H9 (cell line): ENCODE data around the gene WDR55. TPM values are rescaled to one million over a fixed set of nuclear protein-coding genes. Genes with fewer than 3 reads are reported as not detected.

ENCODE experiments used
- DNase-seq: peaks from one replicate; pipeline ENCODE4 v3.0.0-alpha.2; 2017
- H2AFZ ChIP-seq: one replicate; pipeline ENCODE4 v1.6.1; 2013; ENCODE audit warnings: mild to moderate bottlenecking, low read length, control low read depth, moderate library complexity
- H2AK5ac ChIP-seq: 2 replicates; pipeline ENCODE4 v1.6.1; 2013; ENCODE audit warnings: low read length, control low read depth, mixed read lengths; ENCODE audit not compliant: insufficient read length
- H2BK120ac ChIP-seq: one replicate; pipeline ENCODE4 v1.6.1; 2013; ENCODE audit warnings: low read depth, mild to moderate bottlenecking, low read length, control low read depth, inconsistent platforms; ENCODE audit not compliant: poor library complexity, severe bottlenecking
- H2BK12ac ChIP-seq: 2 replicates; pipeline ENCODE4 v1.6.1; 2013; ENCODE audit warnings: low read length, control low read depth, mixed read lengths, low read depth; ENCODE audit not compliant: insufficient read length
- H2BK15ac ChIP-seq: 2 replicates; pipeline ENCODE4 v1.6.1; 2013; ENCODE audit warnings: low read depth, low read length, control low read depth
- H2BK20ac ChIP-seq: one replicate; pipeline ENCODE4 v1.6.1; 2013; ENCODE audit warnings: low read depth, mild to moderate bottlenecking, low read length, control low read depth, inconsistent platforms; ENCODE audit not compliant: poor library complexity, severe bottlenecking
- H2BK5ac ChIP-seq: 2 replicates; pipeline ENCODE4 v1.6.1; 2013; ENCODE audit warnings: low read length, control low read depth, mixed read lengths; ENCODE audit not compliant: insufficient read length
- H3K14ac ChIP-seq: 2 replicates; pipeline ENCODE4 v1.6.1; 2013; ENCODE audit warnings: low read length, control low read depth; ENCODE audit not compliant: insufficient read depth
- H3K18ac ChIP-seq: 2 replicates; pipeline ENCODE4 v1.6.1; 2013; ENCODE audit warnings: low read depth, mild to moderate bottlenecking, mixed read lengths, low read length, control low read depth; ENCODE audit not compliant: insufficient read length
- H3K23ac ChIP-seq: 2 replicates; pipeline ENCODE4 v1.6.1; 2013; ENCODE audit warnings: low read length, control low read depth, mixed read lengths, low read depth; ENCODE audit not compliant: insufficient read length
- H3K23me2 ChIP-seq: 2 replicates; pipeline ENCODE4 v1.6.1; 2013; ENCODE audit warnings: low read depth, mild to moderate bottlenecking, mixed read lengths, low read length, control low read depth; ENCODE audit not compliant: insufficient read length, poor library complexity, severe bottlenecking
- H3K27ac ChIP-seq: 2 replicates; pipeline ENCODE4 v1.5.1; 2013; ENCODE audit warnings: low read length, control low read depth, mixed read lengths, low read depth; ENCODE audit not compliant: insufficient read length
- H3K27me3 ChIP-seq: 2 replicates; pipeline ENCODE4 v1.6.1; 2013; ENCODE audit warnings: low read length, control low read depth, inconsistent platforms; ENCODE audit not compliant: insufficient read depth
- H3K4ac ChIP-seq: 2 replicates; pipeline ENCODE4 v1.6.1; 2013; ENCODE audit warnings: low read depth, mild to moderate bottlenecking, control low read depth, inconsistent platforms, low read length, moderate library complexity
- H3K4me1 ChIP-seq: 2 replicates; pipeline ENCODE4 v1.6.1; 2013; ENCODE audit warnings: low read length, control low read depth, inconsistent platforms; ENCODE audit not compliant: insufficient read depth
- H3K4me2 ChIP-seq: 2 replicates; pipeline ENCODE4 v1.6.1; 2013; ENCODE audit warnings: low read length, control low read depth, mixed read lengths; ENCODE audit not compliant: insufficient read length, insufficient read depth
- H3K56ac ChIP-seq: 2 replicates; pipeline ENCODE4 v1.6.1; 2013; ENCODE audit warnings: low read depth, mild to moderate bottlenecking, mixed read lengths, low read length, control low read depth; ENCODE audit not compliant: insufficient read length
- H3K79me1 ChIP-seq: 2 replicates; pipeline ENCODE4 v1.6.1; 2013; ENCODE audit warnings: low read depth, mild to moderate bottlenecking, moderate library complexity, low read length, control low read depth, inconsistent platforms; ENCODE audit not compliant: insufficient read depth, poor library complexity, severe bottlenecking
- H3K79me2 ChIP-seq: 2 replicates; pipeline ENCODE4 v1.6.1; 2013; ENCODE audit warnings: low read length, control low read depth, inconsistent platforms; ENCODE audit not compliant: insufficient read depth
- H3K9ac ChIP-seq: 2 replicates; pipeline ENCODE4 v1.6.1; 2013; ENCODE audit warnings: low read length, control low read depth, mixed read lengths; ENCODE audit not compliant: insufficient read length; ENCODE audit errors: extremely low read depth
- H3K9me3 ChIP-seq: one replicate; pipeline ENCODE4 v1.6.1; 2013; ENCODE audit warnings: low read depth, low read length, inconsistent platforms; ENCODE audit not compliant: control insufficient read depth
- H3T11ph ChIP-seq: one replicate; pipeline ENCODE4 v1.6.1; 2013; ENCODE audit warnings: mild to moderate bottlenecking, low read length, control low read depth, inconsistent platforms
- H4K20me1 ChIP-seq: one replicate; pipeline ENCODE4 v1.6.1; 2013; ENCODE audit not compliant: control insufficient read depth, insufficient read length, insufficient read depth
- H4K5ac ChIP-seq: 2 replicates; pipeline ENCODE4 v1.6.1; 2013; ENCODE audit warnings: low read depth, mild to moderate bottlenecking, mixed read lengths, low read length, control low read depth; ENCODE audit not compliant: insufficient read length
- H4K8ac ChIP-seq: replicated peaks from 2 replicates; pipeline ENCODE4 v1.6.1; 2013; ENCODE audit warnings: low read length, control low read depth, mixed read lengths, low read depth; ENCODE audit not compliant: insufficient read length
- H4K91ac ChIP-seq: 2 replicates; pipeline ENCODE4 v1.6.1; 2013; ENCODE audit warnings: low read depth, mild to moderate bottlenecking, moderate library complexity, mixed read lengths, low read length, control low read depth; ENCODE audit not compliant: insufficient read length
- H3K27ac Mint-ChIP-seq, 3 experiments: 2 replicates in 2 of 3; 3 replicates in 1 of 3; pipeline ENCODE4 v1.8.0; 2020 to 2021; ENCODE audit warnings: mixed read lengths in 3 of 3, mild to moderate bottlenecking in 1 of 3, moderate library complexity in 1 of 3
- H3K27me3 Mint-ChIP-seq: 2 replicates; pipeline ENCODE4 v1.8.0; 2021; ENCODE audit warnings: low read depth, mild to moderate bottlenecking, moderate library complexity, mixed read lengths
- H3K36me3 Mint-ChIP-seq, 3 experiments: 2 replicates in 2 of 3; 3 replicates in 1 of 3; pipeline ENCODE4 v1.8.0; 2020 to 2021; ENCODE audit warnings: low read depth in 3 of 3, mixed read lengths in 3 of 3; ENCODE audit not compliant: insufficient read depth in 1 of 3
- H3K4me1 Mint-ChIP-seq, 2 experiments: 2 replicates each; pipeline ENCODE4 v1.8.0; 2020; ENCODE audit warnings: mixed read lengths in 2 of 2
- H3K4me3 Mint-ChIP-seq, 2 experiments: 2 replicates in 1 of 2; 3 replicates in 1 of 2; pipeline ENCODE4 v1.8.0; 2020 to 2021; ENCODE audit warnings: mild to moderate bottlenecking in 2 of 2, mixed read lengths in 2 of 2, moderate library complexity in 1 of 2
- H3K9me3 Mint-ChIP-seq, 2 experiments: 2 replicates in 1 of 2; 3 replicates in 1 of 2; pipeline ENCODE4 v1.8.0; 2020; ENCODE audit warnings: mild to moderate bottlenecking in 2 of 2, mixed read lengths in 2 of 2, moderate library complexity in 1 of 2
- WGBS: extraction: QIAGEN DNeasy Blood & Tissue Kit; methylation state at CpG from one replicate; pipeline ENCODE4 v1.1.7; 2013; ENCODE audit warnings: missing lambda C conversion rate, low lambda C conversion rate, mixed read lengths; ENCODE audit not compliant: insufficient read length; ENCODE audit errors: extremely low coverage; 5-methylcytosine and 5-hydroxymethylcytosine counted together
- total RNA-seq: library from RNA; stranded (reverse); gene quantifications from 2 replicates; pipeline ENCODE4 v1.2.1, GENCODE V29; 2021
- TF ChIP-seq, protein P1 (sequence below): fragments of 200-600 bp; sonication (generic); conservative IDR thresholded peaks from 3 replicates; pipeline ENCODE4 v1.8.0; 2021; ENCODE audit warnings: antibody characterized with exemption, mild to moderate bottlenecking

The WDR55 gene
- total RNA-seq, 1 experiment from 2014 or later: 24.7 TPM

DNA sequence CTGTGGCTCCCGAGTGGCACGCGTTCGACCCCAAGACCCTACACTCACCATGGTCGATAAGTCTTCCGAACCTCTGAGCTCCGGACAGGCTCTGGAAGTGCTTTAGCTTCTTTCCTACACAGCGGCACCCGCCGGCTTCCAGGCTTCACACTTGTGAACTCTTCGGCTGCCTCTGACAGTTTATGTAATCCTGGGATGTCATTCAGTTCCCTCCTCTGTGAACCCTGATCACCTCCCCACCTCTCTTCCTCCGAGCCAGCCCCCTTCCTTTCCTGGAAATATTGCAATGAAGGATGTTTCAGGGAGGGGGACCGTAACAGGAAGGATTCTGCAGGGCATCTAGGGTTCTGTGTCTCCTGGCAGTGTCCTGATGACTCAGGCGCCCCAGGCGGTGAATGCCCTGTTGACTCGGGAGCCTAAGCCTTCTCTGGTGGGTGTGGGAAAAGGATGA is 31.7 kb upstream of the WDR55 start, which contains the start of gene CD14:
Gene CD14, minus strand, starts transcription at position 155 of the 451 bp plus-strand sequence. Its CDS starts 104 bp downstream, at position 51.
- no peak within 1 kb of the TSS for H4K8ac ChIP-seq
- Mint-ChIP-seq H3K4me1 (peaks cover 6% of the 10 kb centered on the region in 2 experiments), H3K27ac (no peak within 1 kb of the TSS), H3K27me3 (peaks cover 7% of the 10 kb centered on the region), H3K9me3 (peaks cover 25 to 30% of the 10 kb centered on the region in 2 experiments), H3K4me3 (no peak within 1 kb of the TSS), H3K36me3 (peaks cover 2 to 7% (median 2%) of the 10 kb centered on the region in 3 experiments; a peak in 6 of 7 replicates)
- no peak within 1 kb of the TSS for H2BK15ac ChIP-seq
- DNase-seq: no peak
- no peak within 1 kb of the TSS for H2BK120ac ChIP-seq
- no CpG with 5 or more reads among the region's 16 CpGs for WGBS
- no peak within 1 kb of the TSS for H2BK20ac ChIP-seq
- no peaks in the 10 kb centered on the region for H3K4me1 ChIP-seq
- no peak within 1 kb of the TSS for H3T11ph ChIP-seq
- H4K20me1 ChIP-seq: no peaks in the 10 kb centered on the region
- H2AFZ ChIP-seq: no peak within 1 kb of the TSS
- no peak within 1 kb of the TSS for H4K91ac ChIP-seq
- peaks cover 14% of the 10 kb centered on the region for H3K9me3 ChIP-seq
- no peak within 1 kb of the TSS for H3K4ac ChIP-seq
- no peak within 1 kb of the TSS for H2AK5ac ChIP-seq
- H3K56ac ChIP-seq: no peak within 1 kb of the TSS
- no peaks in the 10 kb centered on the region for H3K23me2 ChIP-seq
- H3K18ac ChIP-seq: no peak within 1 kb of the TSS
- H3K27me3 ChIP-seq: no peaks in the 10 kb centered on the region
- no peak within 1 kb of the TSS for H4K5ac ChIP-seq
- no peak within 1 kb of the TSS for H3K4me2 ChIP-seq
- TF ChIP-seq, protein P1, sequence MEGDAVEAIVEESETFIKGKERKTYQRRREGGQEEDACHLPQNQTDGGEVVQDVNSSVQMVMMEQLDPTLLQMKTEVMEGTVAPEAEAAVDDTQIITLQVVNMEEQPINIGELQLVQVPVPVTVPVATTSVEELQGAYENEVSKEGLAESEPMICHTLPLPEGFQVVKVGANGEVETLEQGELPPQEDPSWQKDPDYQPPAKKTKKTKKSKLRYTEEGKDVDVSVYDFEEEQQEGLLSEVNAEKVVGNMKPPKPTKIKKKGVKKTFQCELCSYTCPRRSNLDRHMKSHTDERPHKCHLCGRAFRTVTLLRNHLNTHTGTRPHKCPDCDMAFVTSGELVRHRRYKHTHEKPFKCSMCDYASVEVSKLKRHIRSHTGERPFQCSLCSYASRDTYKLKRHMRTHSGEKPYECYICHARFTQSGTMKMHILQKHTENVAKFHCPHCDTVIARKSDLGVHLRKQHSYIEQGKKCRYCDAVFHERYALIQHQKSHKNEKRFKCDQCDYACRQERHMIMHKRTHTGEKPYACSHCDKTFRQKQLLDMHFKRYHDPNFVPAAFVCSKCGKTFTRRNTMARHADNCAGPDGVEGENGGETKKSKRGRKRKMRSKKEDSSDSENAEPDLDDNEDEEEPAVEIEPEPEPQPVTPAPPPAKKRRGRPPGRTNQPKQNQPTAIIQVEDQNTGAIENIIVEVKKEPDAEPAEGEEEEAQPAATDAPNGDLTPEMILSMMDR: no peak
- no peak within 1 kb of the TSS for H3K27ac ChIP-seq
- H3K23ac ChIP-seq: no peak within 1 kb of the TSS
- no peak within 1 kb of the TSS for H2BK5ac ChIP-seq
- no peak within 1 kb of the TSS for H3K9ac ChIP-seq
- no peaks in the 10 kb centered on the region for H3K79me1 ChIP-seq
- no peak within 1 kb of the TSS for H2BK12ac ChIP-seq
- H3K79me2 ChIP-seq: no peaks in the 10 kb centered on the region
- no peak within 1 kb of the TSS for H3K14ac ChIP-seq
